Suppressor macrophage treated with lipopolysaccharide for 4 hours (primary cell): ENCODE results near the gene MAPT.
A peak's percentile ranks its signal among the peaks of the same experiment; 100 is the strongest.

Experiments
- DNase-seq: peaks from one replicate; pipeline ENCODE4 v3.0.0-alpha.2; 2020

The MAPT gene

GRCh38 chr17:45863857-45864654 is 30.3 kb upstream of the MAPT start:
- no peak for DNase-seq

GRCh38 chr17:45867171-45867570 is 27.2 kb upstream of the MAPT start:
- no peak for DNase-seq

DNA sequence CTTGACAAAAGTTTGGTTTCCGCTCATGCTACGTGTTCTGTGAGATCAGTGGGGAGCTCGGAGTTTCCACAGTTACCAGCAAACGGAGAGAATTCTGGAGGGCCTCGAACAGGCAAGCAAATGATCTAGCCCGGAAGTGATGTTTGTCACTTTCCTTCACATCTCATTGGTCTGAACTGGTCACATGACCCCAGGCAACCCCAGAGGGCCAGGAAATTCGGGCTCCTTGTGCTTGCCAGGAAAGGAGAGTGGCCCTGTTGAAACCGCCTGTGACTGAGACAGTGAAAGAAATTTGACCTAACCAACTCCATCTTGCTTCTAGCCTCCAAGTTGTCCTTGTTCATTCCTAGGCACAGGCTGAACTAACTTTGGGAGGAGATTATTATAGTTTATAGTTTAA is 26.7 kb upstream of the MAPT start:
- no peak for DNase-seq

DNA sequence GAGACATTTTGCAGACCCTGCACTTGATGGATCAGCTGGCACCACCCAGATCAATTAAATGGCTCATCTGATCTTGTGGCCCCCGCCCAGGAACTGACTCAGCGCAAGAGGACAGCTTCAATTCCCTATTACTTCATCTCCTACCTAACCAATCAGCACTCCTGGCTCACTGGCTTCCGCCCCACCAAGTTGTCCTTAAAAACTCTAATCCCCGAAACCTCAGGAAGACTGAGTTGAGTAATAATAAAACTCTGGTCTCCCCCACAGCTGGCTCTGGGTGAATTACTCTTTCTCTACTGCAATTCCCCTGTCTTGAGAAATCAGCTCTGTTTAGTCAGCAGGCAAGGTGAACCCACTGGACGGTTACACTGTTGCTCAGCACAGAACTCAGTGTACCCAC is 26.1 kb upstream of the MAPT start:
- DNase-seq = no peak

- DNase-seq = peak; percentile 6
Measured at GRCh38 chr17:45869676-45870341, 24.5 kb upstream of the MAPT start.

- DNase-seq = no peak
Measured at GRCh38 chr17:45870342-45870974, 23.9 kb upstream of the MAPT start.

DNA sequence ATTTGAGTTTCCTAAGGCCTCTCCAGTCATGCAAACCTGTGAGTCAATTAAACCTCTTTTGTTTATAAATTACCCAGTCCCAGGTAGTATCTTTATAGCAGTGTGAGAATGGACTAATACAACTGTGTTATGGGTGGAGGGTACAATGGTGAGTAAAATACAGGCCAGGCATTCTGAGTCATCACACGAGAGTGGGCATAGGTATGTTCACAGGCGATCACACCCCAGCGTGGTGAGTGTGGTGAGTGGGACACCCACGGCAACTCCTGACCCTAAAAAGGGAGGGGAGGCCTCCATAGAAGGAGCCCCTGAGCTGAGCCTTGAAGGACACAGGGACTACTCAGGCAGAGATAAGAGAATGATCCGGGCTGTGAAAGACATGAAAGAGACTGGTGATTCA is 22.6 kb upstream of the MAPT start:
- DNase-seq = no peak

DNA sequence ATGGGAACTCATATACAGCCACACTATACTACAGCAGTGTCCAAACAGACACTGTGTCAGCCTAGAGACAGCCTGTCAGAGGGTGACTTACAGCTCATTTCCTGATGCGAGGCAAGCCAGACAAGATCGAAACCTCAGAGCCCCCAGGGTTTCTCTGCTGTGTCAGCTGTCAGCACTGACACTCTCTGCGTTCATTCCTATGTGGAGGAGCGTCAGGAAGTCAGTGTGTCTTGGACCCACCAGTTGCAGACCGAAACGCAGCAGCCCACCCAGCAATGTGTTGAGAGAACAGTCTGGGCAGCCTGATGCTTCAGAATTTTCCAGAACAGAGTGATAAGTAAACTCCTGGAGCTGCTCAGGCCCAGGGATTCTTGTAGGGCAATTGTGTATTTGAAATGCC is 20.6 kb upstream of the MAPT start:
- no peak for DNase-seq

DNA sequence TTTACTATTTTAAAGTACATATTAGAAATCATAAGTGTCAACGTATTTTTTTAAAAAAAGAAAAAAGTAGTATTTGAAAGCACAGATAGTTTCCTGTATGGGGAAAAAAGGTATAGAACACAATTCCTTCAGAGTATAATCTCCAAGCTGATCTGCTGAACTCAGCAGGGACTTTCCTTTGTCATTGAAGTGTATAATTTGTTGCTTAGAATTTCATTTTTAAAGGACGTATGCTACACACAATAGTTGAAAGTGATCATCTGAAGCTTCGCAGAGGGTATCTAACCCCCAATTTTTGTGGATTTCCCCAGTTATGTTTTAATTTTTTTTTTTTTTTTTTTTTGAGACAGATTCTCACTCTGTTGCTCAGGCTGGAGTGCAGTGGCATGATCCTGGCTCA is 20.2 kb upstream of the MAPT start:
- DNase-seq = no peak

GRCh38 chr17:45876539-45876938 is 17.8 kb upstream of the MAPT start:
- DNase-seq = no peak

GRCh38 chr17:45877467-45877866 is 16.9 kb upstream of the MAPT start:
- DNase-seq = no peak

- DNase-seq = no peak
Measured at GRCh38 chr17:45883063-45883462, 11.3 kb upstream of the MAPT start.

- no peak for DNase-seq
Measured at GRCh38 chr17:45886852-45887251, 7.5 kb upstream of the MAPT start.

GRCh38 chr17:45888392-45888791 is 6.0 kb upstream of the MAPT start:
- no peak for DNase-seq

DNA sequence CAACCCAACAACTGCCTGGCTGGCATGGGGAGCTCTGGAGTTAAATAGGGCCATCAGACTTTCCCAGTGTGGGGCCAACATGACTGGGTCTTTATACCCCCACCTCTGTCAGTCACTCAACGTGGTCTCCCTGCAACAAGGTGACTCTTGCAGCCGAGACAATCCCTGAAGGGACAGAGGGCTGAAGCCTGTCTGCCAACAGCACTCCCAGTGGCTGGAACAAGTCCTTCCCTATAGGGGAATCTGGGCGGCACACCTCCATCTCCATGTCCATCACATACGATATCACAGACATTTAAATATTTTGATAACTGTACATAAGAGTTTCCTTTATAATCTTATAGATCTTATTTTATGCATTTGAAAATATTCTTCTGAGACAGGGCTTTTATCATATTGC is 4.8 kb upstream of the MAPT start:
- no peak for DNase-seq

GRCh38 chr17:45893725-45894021 is 681 bp upstream of the MAPT start:
- no peak for DNase-seq

GRCh38 chr17:45895304-45895968 is 1.1 kb downstream of the MAPT start:
- DNase-seq = no peak

DNA sequence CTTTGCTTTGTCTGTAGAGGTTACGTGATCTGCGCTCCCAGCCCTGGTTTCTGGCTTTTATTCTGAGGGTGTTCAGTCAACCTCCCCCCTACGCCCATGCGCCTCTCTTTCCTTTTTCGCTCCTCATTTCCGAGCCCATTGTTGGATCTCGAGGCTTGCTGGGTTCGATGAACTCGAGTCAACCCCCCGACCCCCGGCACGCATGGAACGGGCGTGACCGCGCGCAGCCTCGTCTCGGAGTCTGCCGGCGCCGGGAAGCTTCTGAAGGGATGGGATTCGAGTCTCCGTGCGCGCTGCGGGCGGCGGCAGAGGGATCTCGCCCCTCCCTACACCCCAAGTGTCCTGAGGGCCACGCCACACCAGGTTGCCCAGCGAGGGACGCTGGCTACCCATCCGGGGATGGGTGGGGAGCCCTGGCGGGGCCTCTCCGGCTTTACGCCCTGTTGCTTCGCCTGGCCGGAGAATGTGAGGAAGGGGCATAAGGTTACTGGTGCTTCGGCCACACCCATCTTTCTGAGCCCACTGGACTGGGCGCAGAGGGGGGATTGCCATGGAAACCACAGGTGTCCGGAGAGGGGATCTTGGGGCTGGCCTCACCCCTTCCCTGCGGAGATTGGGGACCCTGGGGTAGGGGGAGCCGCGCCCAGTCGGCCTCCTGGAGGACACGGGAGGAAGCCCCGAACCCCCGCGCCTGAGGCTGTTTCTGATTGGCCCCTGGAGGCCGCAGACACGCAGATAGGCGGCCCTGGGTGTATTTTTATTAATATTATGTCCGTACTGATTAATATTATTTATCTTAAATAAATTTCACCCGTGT is 1.8 kb downstream of the MAPT start:
- DNase-seq = no peak

DNA sequence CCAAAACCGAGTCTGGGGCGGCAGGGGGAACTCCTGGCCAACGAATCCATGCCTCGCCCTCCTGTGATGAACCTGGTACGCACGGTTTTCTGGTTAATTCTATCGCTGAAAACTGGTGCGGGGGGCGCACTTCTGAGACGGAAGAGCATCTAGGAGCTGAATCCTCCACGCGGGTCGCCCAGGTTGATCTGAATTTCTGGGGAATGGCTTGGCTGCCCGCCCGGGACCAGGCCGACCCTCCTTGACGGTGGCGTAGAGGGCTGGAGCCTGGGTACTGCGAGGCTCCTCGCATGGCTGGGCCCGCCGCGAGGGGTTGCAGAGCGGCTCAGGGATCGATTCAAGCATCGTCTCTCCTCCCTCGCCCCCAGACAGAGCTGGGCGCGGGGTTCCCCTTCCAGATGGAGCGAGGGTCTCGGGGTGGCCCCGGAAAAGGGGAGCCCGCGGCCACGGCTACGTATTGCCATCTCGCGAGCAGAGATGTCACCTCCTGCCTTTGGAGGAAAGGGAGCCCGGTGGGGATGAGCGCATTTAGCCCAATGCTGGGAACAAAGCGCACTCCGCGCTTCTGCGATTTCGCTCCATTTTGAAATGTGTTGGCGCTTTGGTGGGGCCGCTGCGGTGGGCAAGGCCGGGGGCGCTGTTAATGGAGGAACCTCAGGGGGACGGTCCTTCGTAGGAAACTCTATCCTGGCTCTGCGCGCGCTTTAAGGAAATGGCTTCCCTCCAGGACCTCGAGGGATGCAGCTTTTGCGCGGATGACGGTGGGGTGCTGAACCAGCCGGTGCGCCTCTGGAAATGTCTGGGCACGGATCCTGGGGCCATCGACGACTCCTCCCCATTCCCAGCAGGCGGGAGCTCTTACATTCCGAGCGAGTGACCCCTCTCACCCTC is 2.7 kb downstream of the MAPT start:
- no peak for DNase-seq

DNA sequence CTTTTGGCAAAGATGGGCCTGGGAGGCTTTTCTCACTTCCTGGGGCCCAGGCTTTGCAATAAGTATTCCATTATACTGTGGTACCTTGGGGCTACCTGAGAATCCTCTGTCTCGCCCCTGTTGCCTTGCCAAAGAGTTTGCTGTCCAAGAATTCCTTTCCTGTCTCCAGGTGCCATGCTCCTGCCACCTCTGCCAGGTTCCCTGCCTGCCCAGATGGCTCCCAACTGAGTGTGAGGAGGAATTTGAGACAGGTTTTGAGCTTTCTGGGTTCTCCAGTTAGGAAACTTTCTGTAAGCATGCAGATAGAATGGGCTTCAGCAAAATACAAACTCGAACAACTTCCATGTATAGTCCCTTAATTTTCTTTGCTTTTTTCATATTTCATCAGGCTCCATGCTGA is 5.8 kb downstream of the MAPT start:
- no peak for DNase-seq

GRCh38 chr17:45900723-45901415 is 6.5 kb downstream of the MAPT start:
- no peak for DNase-seq
